OCI-LY3 (cell line): ENCODE measurements around the gene LRP1B.

ENCODE experiments used
- EZH2phosphoT487 ChIP-seq: fragments of 200-600 bp; shearing (Covaris generic); IDR thresholded peaks from 2 replicates; pipeline ENCODE4 v1.6.1; 2018; ENCODE audit warnings: antibody characterized with exemption, mixed run types, low read depth
- TF ChIP-seq, protein P1 (sequence below): fragments of 200-600, 300-600 bp; sonication (generic); IDR thresholded peaks from 2 replicates; pipeline ENCODE4 v1.5.1; 2014; ENCODE audit warnings: antibody characterized with exemption, low read length, low read depth

GRCh38 chr2:142142595-142142994, 11.8 kb upstream of the LRP1B start:
- TF ChIP-seq, protein P1, sequence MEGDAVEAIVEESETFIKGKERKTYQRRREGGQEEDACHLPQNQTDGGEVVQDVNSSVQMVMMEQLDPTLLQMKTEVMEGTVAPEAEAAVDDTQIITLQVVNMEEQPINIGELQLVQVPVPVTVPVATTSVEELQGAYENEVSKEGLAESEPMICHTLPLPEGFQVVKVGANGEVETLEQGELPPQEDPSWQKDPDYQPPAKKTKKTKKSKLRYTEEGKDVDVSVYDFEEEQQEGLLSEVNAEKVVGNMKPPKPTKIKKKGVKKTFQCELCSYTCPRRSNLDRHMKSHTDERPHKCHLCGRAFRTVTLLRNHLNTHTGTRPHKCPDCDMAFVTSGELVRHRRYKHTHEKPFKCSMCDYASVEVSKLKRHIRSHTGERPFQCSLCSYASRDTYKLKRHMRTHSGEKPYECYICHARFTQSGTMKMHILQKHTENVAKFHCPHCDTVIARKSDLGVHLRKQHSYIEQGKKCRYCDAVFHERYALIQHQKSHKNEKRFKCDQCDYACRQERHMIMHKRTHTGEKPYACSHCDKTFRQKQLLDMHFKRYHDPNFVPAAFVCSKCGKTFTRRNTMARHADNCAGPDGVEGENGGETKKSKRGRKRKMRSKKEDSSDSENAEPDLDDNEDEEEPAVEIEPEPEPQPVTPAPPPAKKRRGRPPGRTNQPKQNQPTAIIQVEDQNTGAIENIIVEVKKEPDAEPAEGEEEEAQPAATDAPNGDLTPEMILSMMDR, result no peak
- TF ChIP-seq EZH2phosphoT487, result no peak
